NOMO-1 treated with DMSO at 0.1 percent for 48 hours (cell line): Measurements from ENCODE around the gene ZBTB48.
"Not testable (repeated sequence)": the region's sequence is repeated elsewhere in the genome, so short reads cannot be mapped to it uniquely, and the experiment has no call there.

Experiments used
- DNase-seq: peaks from one replicate; lab custom pipeline; 2025; ENCODE audit not compliant: unreplicated experiment; lab: John Stamatoyannopoulos, UW

The ZBTB48 gene

GRCh38 chr1:6631058-6631457 lies 51.3 kb downstream of the ZBTB48 start:
- no peak for DNase-seq

GRCh38 chr1:6632588-6633514 lies 53.1 kb downstream of the ZBTB48 start:
- DNase-seq = no peak

- peak; percentile 8 for DNase-seq
These were observed 54.7 kb downstream of the ZBTB48 start for GRCh38 chr1:6634371-6635052.

DNA sequence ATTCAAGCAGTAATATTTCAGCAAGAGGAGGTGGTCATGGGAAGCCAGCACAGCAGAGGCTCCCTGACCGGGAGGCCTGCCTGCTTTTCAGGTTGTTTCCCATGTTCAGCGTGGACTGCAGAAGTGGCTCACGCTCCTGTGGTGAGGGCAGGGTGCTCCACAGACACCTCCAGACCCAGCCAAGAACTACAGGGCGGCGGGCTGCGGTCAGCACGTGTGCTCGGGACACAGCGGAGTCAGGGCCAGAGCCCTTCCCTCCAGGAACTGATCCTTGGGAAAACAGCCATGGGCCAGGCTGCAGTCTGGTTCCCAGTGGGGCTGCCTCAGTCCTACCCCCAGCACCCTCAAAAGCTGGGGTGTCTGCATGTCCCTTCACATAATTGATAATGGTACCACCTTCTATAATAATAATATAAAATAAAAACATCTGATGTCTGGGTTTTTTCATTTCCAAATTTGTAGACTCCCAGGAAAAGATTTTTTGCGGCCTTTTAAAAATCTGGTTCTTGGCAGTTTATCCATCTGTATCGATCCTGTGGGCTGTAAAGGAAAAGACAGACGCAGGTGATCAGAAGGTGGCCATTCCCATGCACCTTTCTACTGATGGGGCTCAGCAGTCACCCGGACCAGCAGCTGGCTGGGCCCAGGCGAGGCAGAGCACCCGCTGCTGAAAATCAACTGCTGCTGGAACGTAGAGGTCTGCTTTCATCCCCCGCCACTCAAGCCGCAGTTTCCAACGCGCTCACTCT lies 55.5 kb downstream of the ZBTB48 start:
- DNase-seq = no peak

- no peak for DNase-seq
These were observed 56.3 kb downstream of the ZBTB48 start for GRCh38 chr1:6635910-6636760.

GRCh38 chr1:6636778-6637177 lies 57.0 kb downstream of the ZBTB48 start:
- not testable (repeated sequence) for DNase-seq

DNA sequence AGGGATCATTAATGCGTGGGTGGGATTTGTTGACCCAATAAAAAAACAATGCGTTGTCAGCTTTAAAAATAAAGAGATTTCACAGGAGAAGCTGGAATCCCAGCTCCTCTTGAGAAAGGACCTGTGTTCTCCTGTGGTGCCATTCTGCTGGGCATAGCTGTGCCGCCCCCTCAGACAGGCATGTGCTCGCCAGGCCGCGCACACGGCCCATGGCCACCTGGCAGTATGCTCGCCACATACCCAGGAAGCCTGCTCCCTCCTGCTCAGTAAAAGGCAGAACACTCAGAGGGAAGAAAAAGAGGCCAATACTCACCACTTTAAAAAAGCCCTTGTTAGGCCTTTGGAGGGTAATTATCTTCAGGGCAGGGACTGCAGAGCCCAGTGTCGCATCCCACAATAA lies 58.0 kb downstream of the ZBTB48 start:
- no peak for DNase-seq

DNA sequence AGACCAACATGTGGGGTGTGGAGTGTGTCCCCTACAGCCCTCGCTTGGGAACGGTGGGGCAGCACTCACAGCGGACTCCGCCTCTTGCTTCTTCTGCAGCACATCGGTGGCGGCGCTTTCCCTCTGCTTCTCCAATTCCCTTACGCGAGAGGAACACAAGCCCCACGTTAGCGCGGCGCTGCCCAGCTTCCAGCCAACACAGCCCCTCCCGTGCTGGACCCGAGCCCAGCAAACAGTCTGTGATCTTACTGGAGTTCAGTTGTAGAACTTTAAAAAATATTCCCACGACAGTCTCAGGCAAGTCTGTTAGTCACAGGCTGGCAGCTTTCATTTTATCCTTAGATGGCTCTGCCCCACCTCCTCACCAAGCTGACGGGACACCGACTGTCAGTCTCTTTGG lies 58.4 kb downstream of the ZBTB48 start:
- DNase-seq = no peak
